Measurements from ENCODE around the gene ARHGDIG.

Gene ARHGDIG

GRCh38 chr16:301950-302349 is 21.6 kb downstream of the ARHGDIG start:
- TF ChIP-seq SPI1 (IDR thresholded peaks at IDR 0.05; ENCODE audit: borderline replicate concordance, low read depth): no peak
- TF ChIP-seq GABPA (IDR thresholded peaks at IDR 0.05; ENCODE audit: low read depth): no peak
- TF ChIP-seq CTCF (IDR thresholded peaks at IDR 0.05; ENCODE audit: insufficient read depth, low read length): no peak
- TF ChIP-seq POLR2AphosphoS5 (IDR thresholded peaks at IDR 0.05; ENCODE audit: low read depth): no peak
- no peak for TF ChIP-seq REST (IDR thresholded peaks at IDR 0.05; ENCODE audit: insufficient replicate concordance, low read depth)

GRCh38 chr16:303760-304505 is 23.5 kb downstream of the ARHGDIG start:
- DNase-seq (ENCODE audit: low read depth in 1 of 2, low spot score in 1 of 2): peak in 1 of 2 experiments; percentile 24
- TF ChIP-seq SPI1 (IDR thresholded peaks at IDR 0.05; ENCODE audit: borderline replicate concordance, low read depth): no peak
- no peaks in the 10 kb centered on the region for H3K27me3 ChIP-seq (ENCODE audit: insufficient read depth, poor library complexity, severe bottlenecking)

More at GRCh38 chr16:301950-302349, 21.6 kb downstream of the ARHGDIG start:
- no peak for DNase-seq (ENCODE audit: low read depth in 1 of 2, low spot score in 1 of 2)
- H3K4me3 ChIP-seq (replicated peaks; ENCODE audit: insufficient read depth, low read length): no peak overlapping the region
- H3K27me3 ChIP-seq (ENCODE audit: insufficient read depth, poor library complexity, severe bottlenecking): no peaks in the 10 kb centered on the region
- no peak overlapping the region for H3K27ac ChIP-seq (replicated peaks)

GRCh38 chr16:305916-306626 is 25.7 kb downstream of the ARHGDIG start:
- TF ChIP-seq SPI1 (IDR thresholded peaks at IDR 0.05; ENCODE audit: borderline replicate concordance, low read depth): no peak
- TF ChIP-seq POLR2AphosphoS5 (IDR thresholded peaks at IDR 0.05; ENCODE audit: low read depth): no peak
- Histone ChIP-seq H3K27me3 (ENCODE audit: insufficient read depth, poor library complexity, severe bottlenecking) (no peaks in the 10 kb centered on the region), H3K27ac (replicated peaks) (no peak overlapping the region), H3K4me3 (replicated peaks; ENCODE audit: insufficient read depth, low read length) (no peak overlapping the region)
- no peak for DNase-seq (ENCODE audit: low read depth in 1 of 2, low spot score in 1 of 2)

More at GRCh38 chr16:303760-304505, 23.5 kb downstream of the ARHGDIG start:
- Histone ChIP-seq H3K4me3 (replicated peaks; ENCODE audit: insufficient read depth, low read length) (no peak overlapping the region), H3K27ac (replicated peaks) (no peak overlapping the region)

GRCh38 chr16:306911-307370 is 26.6 kb downstream of the ARHGDIG start:
- no peak for DNase-seq (ENCODE audit: low read depth in 1 of 2, low spot score in 1 of 2)
- H3K4me3 ChIP-seq (replicated peaks; ENCODE audit: insufficient read depth, low read length): no peak overlapping the region
- no peak overlapping the region for H3K27ac ChIP-seq (replicated peaks)
- TF ChIP-seq REST (IDR thresholded peaks at IDR 0.05; ENCODE audit: insufficient replicate concordance, low read depth) (no peak), SPI1 (IDR thresholded peaks at IDR 0.05; ENCODE audit: borderline replicate concordance, low read depth) (no peak), GABPA (IDR thresholded peaks at IDR 0.05; ENCODE audit: low read depth) (no peak), CTCF (IDR thresholded peaks at IDR 0.05; ENCODE audit: insufficient read depth, low read length) (no peak), POLR2AphosphoS5 (IDR thresholded peaks at IDR 0.05; ENCODE audit: low read depth) (no peak)
- no peaks in the 10 kb centered on the region for H3K27me3 ChIP-seq (ENCODE audit: insufficient read depth, poor library complexity, severe bottlenecking)

Measured in HL-60 (cell line).